Transverse colon (tissue), 4 donors: ENCODE measurements around the gene SHISAL1. TPM values are rescaled to one million over a fixed set of nuclear protein-coding genes. Genes with fewer than 3 reads are reported as not detected.

Experiments
- DNase-seq: peaks from one replicate; pipeline ENCODE4 v3.0.0-alpha.2; 2019
- H3K27ac ChIP-seq, 4 donors: fragments of 200-600 bp; sonication (generic); 2 replicates each; pipeline ENCODE4 v1.5.1; 2016 to 2018; ENCODE audit warnings: inconsistent platforms in 4 of 4
- H3K27me3 ChIP-seq: fragments of 200-600 bp; sonication (generic); 2 replicates; pipeline ENCODE4 v1.5.1; 2017; ENCODE audit warnings: inconsistent platforms
- H3K36me3 ChIP-seq, 4 donors: fragments of 200-600 bp; sonication (generic); 2 replicates each; pipeline ENCODE4 v1.5.1; 2017 to 2019; ENCODE audit warnings: inconsistent platforms in 4 of 4
- H3K4me1 ChIP-seq, 4 donors: fragments of 200-600 bp; sonication (generic); 2 replicates each; pipeline ENCODE4 v1.5.1; 2017 to 2020; ENCODE audit warnings: inconsistent platforms in 4 of 4
- H3K4me3 ChIP-seq, 4 donors: fragments of 200-600 bp; sonication (generic); 1 replicate in 1 of 4; 2 replicates in 3 of 4; pipeline versions ENCODE4 v1.5.1 to v1.6.1; 2017 to 2019; ENCODE audit warnings: inconsistent platforms in 4 of 4
- H3K9me3 ChIP-seq, 2 donors: fragments of 200-600 bp; sonication (generic); 2 replicates each; pipeline ENCODE4 v1.5.1; 2017 to 2019; ENCODE audit warnings: inconsistent platforms in 2 of 2
- EP300 ChIP-seq: sonication (generic); formaldehyde crosslinking; IDR thresholded peaks from one replicate; pipeline ENCODE4 v1.6.1; 2017; ENCODE audit warnings: antibody characterized with exemption, low read depth
- POLR2A ChIP-seq: fragments of 450-650 bp; IDR thresholded peaks from one replicate; pipeline ENCODE4 v1.6.1; 2016; ENCODE audit warnings: antibody characterized with exemption, mild to moderate bottlenecking, moderate library complexity
- POLR2AphosphoS5 ChIP-seq, 3 donors: sonication (generic); formaldehyde crosslinking; IDR thresholded peaks; one replicate each; pipeline ENCODE4 v1.6.1; 2016; ENCODE audit warnings: antibody characterized with exemption in 3 of 3
- WGBS, 2 donors: methylation state at CpG; one replicate each; pipeline ENCODE4 v1.1.5; 2018; ENCODE audit warnings: low coverage in 1 of 2; 5-methylcytosine and 5-hydroxymethylcytosine counted together
- in situ Hi-C, 4 donors: fragments of 200-750 bp; cut with MboI; loops; one replicate each; pipeline versions ENCODE4 v1.15.0 to v1.15.1; 2017; ENCODE audit warnings: low sequenced_read_pairs in 3 of 4, low pct_ligation_motif_present in 1 of 4, low pct_unique_long_range_greater_than_20kb in 1 of 4
- intact Hi-C: fragments of 100-400 bp; cut with DNase I; formaldehyde crosslinking; loops from one replicate; pipeline ENCODE4 v1.15.1; 2023; ENCODE audit warnings: low total_unique reads
- total RNA-seq, 4 donors: library from RNA; depleted of rRNA; stranded (reverse); fragments of >200 nt; gene quantifications; one replicate each; pipeline ENCODE4 v1.1.0, GENCODE V29; 2016
- TF ChIP-seq, protein P1 (sequence below), 5 experiments: fragments of 200-600 bp in 3 of 5; fragments of 450-650 bp in 2 of 5; sonication (generic) in 3 of 5; IDR thresholded peaks; 1 replicate in 2 of 5; 2 replicates in 3 of 5; pipeline ENCODE4 v1.5.1; 2016 to 2017; ENCODE audit warnings: antibody characterized with exemption in 5 of 5, inconsistent platforms in 3 of 5, mild to moderate bottlenecking in 2 of 5, moderate library complexity in 1 of 5

Gene SHISAL1
- total RNA-seq, 4 donors from 2014 or later, result 1.9 to 4.6 (median 3.2) TPM

DNA sequence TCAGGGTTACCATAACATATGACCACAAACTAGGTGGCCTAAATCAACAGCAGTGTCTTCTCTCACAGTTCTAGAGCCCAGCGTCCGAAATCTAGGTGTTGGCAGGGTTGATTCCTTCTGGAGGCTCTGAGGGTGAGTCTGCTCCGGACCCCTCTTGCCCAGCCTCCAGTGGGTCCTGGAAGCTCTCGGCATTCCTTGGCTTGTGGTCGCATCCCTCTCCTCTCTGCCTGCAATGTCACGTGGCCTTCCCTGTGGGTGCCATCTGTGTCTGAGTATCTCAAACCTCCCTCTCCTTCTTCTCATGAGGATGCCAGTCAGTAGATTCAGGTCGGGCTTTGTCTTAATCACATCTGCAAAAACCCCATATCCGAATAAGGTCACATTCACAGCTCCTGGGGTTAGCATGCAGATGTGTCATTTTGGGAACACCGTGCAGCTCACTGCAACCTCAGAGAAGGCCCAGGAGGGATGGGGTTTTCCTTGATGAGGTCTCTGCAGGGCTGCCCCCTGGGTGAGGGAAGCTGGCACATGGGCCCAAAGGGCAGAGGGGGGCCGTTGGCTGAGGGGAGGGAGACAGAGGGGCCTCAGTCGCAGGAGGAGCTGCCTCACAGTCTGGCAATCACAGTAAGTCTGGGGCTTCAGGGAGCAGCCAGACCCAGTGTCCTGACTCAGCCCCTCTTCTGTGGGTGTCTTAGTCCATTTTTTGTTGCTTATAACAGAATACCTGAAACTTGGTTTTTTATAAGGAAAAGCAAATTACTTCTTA is 90.9 kb downstream of the SHISAL1 start:
- Histone ChIP-seq H3K4me3 (no peak overlapping the region), H3K36me3 (no peaks in the 10 kb centered on the region), H3K4me1 (no peaks in the 10 kb centered on the region), H3K9me3 (no peaks in the 10 kb centered on the region), H3K27me3 (no peaks in the 10 kb centered on the region), H3K27ac (no peak overlapping the region)
- WGBS, 2 donors, result 85 to 100% methylated on average over 3 to 11 of the region's 11 CpGs
- DNase-seq, result no peak
- in situ Hi-C loops, result no loop called here
- TF ChIP-seq, protein P1, sequence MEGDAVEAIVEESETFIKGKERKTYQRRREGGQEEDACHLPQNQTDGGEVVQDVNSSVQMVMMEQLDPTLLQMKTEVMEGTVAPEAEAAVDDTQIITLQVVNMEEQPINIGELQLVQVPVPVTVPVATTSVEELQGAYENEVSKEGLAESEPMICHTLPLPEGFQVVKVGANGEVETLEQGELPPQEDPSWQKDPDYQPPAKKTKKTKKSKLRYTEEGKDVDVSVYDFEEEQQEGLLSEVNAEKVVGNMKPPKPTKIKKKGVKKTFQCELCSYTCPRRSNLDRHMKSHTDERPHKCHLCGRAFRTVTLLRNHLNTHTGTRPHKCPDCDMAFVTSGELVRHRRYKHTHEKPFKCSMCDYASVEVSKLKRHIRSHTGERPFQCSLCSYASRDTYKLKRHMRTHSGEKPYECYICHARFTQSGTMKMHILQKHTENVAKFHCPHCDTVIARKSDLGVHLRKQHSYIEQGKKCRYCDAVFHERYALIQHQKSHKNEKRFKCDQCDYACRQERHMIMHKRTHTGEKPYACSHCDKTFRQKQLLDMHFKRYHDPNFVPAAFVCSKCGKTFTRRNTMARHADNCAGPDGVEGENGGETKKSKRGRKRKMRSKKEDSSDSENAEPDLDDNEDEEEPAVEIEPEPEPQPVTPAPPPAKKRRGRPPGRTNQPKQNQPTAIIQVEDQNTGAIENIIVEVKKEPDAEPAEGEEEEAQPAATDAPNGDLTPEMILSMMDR (IDR thresholded peaks at IDR 0.05), result no peak
- no peak for TF ChIP-seq POLR2AphosphoS5 (IDR thresholded peaks at IDR 0.05)
- TF ChIP-seq EP300, result no peak
- TF ChIP-seq POLR2A, result no peak
- intact Hi-C loops, result no loop called here

DNA sequence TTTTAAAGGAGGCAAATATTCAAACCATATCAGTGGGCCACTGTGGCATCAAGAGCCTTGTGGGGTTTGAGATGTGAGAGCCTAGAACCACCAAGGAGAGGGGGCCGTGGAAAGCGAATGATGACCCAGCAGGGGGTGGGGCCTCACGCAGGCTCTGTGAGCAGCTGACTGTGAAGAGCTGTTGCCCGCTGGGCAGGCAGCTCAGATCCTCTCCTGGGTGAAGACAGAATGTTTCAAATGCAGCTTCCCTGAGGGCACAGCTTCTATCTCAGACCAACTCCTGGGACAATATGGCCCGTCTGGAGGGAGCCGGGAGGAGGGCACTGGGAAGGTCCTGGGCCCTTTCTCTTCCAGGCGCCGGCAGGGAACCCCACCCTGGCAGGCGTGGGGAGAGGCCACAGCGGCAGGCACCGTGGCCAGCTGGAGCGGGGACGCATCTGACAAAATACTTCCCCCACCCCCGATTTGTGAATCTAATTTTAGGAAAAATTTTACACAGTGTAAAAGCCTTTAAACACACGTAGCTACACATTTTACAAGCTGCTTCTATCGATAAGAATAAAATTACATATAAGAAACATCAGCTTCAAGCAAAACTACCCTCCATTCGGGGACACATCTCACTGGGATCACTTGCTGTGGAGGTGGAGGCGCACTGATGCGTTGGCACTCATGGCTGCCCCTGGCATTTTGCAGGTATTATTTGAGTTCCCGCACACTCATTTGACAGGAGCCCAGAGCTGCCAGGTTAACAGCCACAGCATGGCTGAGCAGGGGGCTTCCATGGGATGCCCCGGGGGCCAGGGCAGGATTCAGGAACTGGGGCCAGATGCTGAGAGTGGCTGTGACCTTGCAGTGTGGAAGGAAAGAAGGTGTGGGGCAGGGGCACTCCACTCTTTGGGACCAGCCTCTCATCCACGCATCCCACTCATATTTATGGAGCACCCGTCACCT is 91.7 kb downstream of the SHISAL1 start:
- H3K4me3 ChIP-seq, result no peak overlapping the region
- in situ Hi-C loops, result no loop called here
- H3K36me3 ChIP-seq, result no peaks in the 10 kb centered on the region
- intact Hi-C loops, result no loop called here
- no peaks in the 10 kb centered on the region for H3K27me3 ChIP-seq
- 80 to 85% methylated on average over 7 to 23 of the region's 23 CpGs for WGBS, 2 donors
- H3K9me3 ChIP-seq, result no peaks in the 10 kb centered on the region
- H3K27ac ChIP-seq, result no peak overlapping the region
- H3K4me1 ChIP-seq, result no peaks in the 10 kb centered on the region
- no peak for DNase-seq
- TF ChIP-seq POLR2A, result no peak
- TF ChIP-seq POLR2AphosphoS5 (IDR thresholded peaks at IDR 0.05), result no peak
- TF ChIP-seq, protein P1 (IDR thresholded peaks at IDR 0.05), result no peak
- TF ChIP-seq EP300, result no peak

DNA sequence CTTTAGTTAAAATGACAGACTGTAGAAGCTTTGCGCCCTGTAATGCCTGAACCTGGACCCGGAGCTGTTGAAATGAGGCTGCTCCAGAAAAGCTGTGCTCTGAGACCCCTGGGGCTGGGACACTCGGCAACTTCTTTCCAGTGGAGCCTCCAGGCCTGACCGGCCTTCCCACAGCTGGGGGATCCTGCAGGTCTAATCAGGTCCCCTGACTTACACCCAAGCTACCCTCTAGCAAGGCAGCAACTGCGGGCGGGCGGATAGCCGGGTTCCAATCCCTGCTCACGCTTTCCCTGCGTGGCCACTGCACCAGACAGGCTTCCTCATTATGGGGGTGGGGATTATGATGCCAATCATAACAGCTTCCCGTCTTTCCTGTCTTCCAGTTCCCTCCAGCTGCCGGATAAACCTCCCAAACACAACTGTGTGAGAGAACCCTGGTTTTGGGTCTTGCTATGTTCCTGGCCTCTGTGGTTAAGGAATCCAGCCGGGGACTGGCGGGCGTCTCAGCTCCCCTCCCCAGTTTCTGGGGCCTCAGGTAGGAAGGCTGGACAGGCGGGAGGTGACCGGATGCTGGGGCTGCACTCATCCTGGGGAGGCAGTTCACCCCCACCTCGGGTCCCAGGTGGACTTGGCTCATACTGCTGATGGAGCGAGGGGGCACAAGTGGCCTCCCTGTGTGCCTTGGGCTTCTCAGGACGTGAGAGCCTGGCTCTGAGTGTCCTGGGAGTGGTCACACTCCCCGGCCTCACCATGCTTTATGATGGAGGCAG is 93.5 kb downstream of the SHISAL1 start:
- no peak for DNase-seq
- no peak overlapping the region for H3K4me3 ChIP-seq
- TF ChIP-seq POLR2AphosphoS5 (IDR thresholded peaks at IDR 0.05) (no peak), EP300 (no peak)
- TF ChIP-seq, protein P1 (IDR thresholded peaks at IDR 0.05), result no peak
- no peaks in the 10 kb centered on the region for H3K36me3 ChIP-seq
- in situ Hi-C loops, result no loop called here
- H3K27ac ChIP-seq, result no peak overlapping the region
- intact Hi-C loops, result no loop called here
- 78% methylated on average over 15 of the region's 21 CpGs; no CpG with 5 or more reads in 1 of the 2 donors for WGBS, 2 donors
- H3K9me3 ChIP-seq, result no peaks in the 10 kb centered on the region
- no peaks in the 10 kb centered on the region for H3K4me1 ChIP-seq
- no peaks in the 10 kb centered on the region for H3K27me3 ChIP-seq

DNA sequence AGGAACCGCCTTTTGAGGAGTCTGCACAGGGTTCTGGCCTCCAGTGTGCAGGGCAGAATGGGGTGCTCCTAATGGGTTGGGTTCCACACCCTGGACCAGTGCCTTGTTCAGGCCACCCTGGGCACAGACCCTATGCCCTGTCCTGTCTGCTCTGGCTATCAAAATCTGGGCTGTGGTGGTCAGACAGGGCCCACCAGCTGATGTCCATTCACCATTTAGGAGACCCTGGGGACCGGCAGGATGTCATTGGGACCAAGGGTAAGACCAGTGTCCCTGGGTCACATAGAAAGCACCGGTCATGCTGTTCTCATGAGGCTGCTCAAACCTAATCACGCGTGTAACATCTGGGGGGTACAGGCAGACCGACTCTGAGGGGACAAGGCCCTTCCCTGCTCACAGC is 94.7 kb downstream of the SHISAL1 start:
- intact Hi-C loops (no loop called here), in situ Hi-C loops (no loop called here)
- Histone ChIP-seq H3K36me3 (no peaks in the 10 kb centered on the region), H3K9me3 (no peaks in the 10 kb centered on the region), H3K4me3 (no peak overlapping the region), H3K27me3 (no peaks in the 10 kb centered on the region), H3K4me1 (no peaks in the 10 kb centered on the region), H3K27ac (no peak overlapping the region)
- no peak for DNase-seq
- TF ChIP-seq POLR2AphosphoS5 (IDR thresholded peaks at IDR 0.05), result no peak
- no peak for TF ChIP-seq EP300
- TF ChIP-seq, protein P1 (IDR thresholded peaks at IDR 0.05), result no peak
- TF ChIP-seq POLR2A, result no peak
- 96% methylated on average over 5 of the region's 6 CpGs; no CpG with 5 or more reads in 1 of the 2 donors for WGBS, 2 donors
